GM20000 (cell line): ENCODE results near the gene CXCL16.

ENCODE experiments used
- DNase-seq: peaks from one replicate; pipeline ENCODE4 v3.0.0; 2012; ENCODE audit warnings: low spot score
- CTCF ChIP-seq: IDR thresholded peaks from 2 replicates; pipeline ENCODE4 v1.5.1; 2012; ENCODE audit warnings: mild to moderate bottlenecking, control low read depth; ENCODE audit errors: extremely low read depth, missing control alignments

Gene CXCL16

GRCh38 chr17:4741544-4741943 is 1.8 kb upstream of the CXCL16 start:
- no peak for TF ChIP-seq CTCF
- DNase-seq, result no peak

GRCh38 chr17:4740584-4740983 is 856 bp upstream of the CXCL16 start:
- DNase-seq, result no peak
- TF ChIP-seq CTCF, result no peak

GRCh38 chr17:4740025-4740351 is 260 bp upstream of the CXCL16 start:
- DNase-seq, result no peak
- TF ChIP-seq CTCF, result no peak

GRCh38 chr17:4738136-4739121 is 1.3 kb downstream of the CXCL16 start:
- TF ChIP-seq CTCF, result no peak
- DNase-seq, result no peak

- TF ChIP-seq CTCF, result no peak
- no peak for DNase-seq
These were observed 3.7 kb downstream of the CXCL16 start for GRCh38 chr17:4735876-4736651.

GRCh38 chr17:4734857-4735475 is 4.8 kb downstream of the CXCL16 start:
- no peak for DNase-seq
- TF ChIP-seq CTCF, result no peak
